Measurements from ENCODE around the gene LCNL1.

GRCh38 chr9:136941231-136942111 lies 41.3 kb upstream of the LCNL1 start:
- TF ChIP-seq, protein P1, sequence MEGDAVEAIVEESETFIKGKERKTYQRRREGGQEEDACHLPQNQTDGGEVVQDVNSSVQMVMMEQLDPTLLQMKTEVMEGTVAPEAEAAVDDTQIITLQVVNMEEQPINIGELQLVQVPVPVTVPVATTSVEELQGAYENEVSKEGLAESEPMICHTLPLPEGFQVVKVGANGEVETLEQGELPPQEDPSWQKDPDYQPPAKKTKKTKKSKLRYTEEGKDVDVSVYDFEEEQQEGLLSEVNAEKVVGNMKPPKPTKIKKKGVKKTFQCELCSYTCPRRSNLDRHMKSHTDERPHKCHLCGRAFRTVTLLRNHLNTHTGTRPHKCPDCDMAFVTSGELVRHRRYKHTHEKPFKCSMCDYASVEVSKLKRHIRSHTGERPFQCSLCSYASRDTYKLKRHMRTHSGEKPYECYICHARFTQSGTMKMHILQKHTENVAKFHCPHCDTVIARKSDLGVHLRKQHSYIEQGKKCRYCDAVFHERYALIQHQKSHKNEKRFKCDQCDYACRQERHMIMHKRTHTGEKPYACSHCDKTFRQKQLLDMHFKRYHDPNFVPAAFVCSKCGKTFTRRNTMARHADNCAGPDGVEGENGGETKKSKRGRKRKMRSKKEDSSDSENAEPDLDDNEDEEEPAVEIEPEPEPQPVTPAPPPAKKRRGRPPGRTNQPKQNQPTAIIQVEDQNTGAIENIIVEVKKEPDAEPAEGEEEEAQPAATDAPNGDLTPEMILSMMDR (IDR thresholded peaks at IDR 0.05), result no peak
- TF ChIP-seq POLR2A (IDR thresholded peaks at IDR 0.05), result no peak

All from lower leg skin (tissue), 3 donors.